Measurements from ENCODE around the gene POR. TPM values are rescaled to one million over a fixed set of nuclear protein-coding genes. Genes with fewer than 3 reads are reported as not detected.
"Not testable (repeated sequence)": the region's sequence is repeated elsewhere in the genome, so short reads cannot be mapped to it uniquely, and the experiment has no call there.

POR gene
- total RNA-seq, 2 donors from 2014 or later = 88.0 to 136 TPM

DNA sequence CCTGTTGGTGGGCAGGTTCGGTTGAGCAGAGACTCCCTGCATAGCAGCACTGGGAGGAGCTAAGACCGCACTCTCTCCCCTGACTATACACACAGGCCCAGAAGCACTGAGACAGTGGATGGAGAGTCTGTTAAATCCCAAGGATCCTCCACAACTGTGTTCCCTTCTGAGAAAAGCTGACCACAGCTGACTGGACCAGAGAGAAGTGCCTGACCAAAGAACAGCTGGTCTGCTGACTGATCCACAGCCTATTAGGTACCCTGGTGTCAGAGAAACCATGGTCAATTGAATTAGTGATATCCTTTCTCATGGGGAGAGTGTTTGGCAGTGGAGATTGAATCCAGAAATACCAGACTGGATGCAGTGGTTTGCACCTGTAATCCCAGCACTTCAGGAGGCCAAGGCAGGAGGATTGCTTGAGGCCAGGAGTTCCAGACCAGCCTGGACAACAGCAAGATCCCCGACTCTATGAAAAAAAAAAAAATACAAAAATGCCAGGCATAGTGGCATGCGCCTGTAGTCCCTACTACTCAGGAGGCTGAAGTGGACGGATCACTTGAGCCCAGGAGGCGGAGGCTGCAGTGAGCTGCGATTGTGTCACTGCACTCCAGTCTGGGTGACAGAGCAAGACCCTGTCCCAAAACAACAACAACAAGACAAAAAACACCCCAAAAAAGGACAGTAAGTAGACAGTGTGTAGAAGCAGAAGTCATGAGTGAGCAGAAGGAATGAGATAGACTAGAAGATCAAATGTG, 107.2 kb downstream of the POR start:
- Histone ChIP-seq H3K27ac (no peak overlapping the region), H3K9me3 (no peaks in the 10 kb centered on the region), H3K27me3 (replicated peaks; ENCODE audit: insufficient read depth) (no peaks in the 10 kb centered on the region), H3K36me3 (no peaks in the 10 kb centered on the region), H3K4me1 (replicated peaks) (no peaks in the 10 kb centered on the region), H3K4me3 (no peak overlapping the region)
- TF ChIP-seq, protein P1, sequence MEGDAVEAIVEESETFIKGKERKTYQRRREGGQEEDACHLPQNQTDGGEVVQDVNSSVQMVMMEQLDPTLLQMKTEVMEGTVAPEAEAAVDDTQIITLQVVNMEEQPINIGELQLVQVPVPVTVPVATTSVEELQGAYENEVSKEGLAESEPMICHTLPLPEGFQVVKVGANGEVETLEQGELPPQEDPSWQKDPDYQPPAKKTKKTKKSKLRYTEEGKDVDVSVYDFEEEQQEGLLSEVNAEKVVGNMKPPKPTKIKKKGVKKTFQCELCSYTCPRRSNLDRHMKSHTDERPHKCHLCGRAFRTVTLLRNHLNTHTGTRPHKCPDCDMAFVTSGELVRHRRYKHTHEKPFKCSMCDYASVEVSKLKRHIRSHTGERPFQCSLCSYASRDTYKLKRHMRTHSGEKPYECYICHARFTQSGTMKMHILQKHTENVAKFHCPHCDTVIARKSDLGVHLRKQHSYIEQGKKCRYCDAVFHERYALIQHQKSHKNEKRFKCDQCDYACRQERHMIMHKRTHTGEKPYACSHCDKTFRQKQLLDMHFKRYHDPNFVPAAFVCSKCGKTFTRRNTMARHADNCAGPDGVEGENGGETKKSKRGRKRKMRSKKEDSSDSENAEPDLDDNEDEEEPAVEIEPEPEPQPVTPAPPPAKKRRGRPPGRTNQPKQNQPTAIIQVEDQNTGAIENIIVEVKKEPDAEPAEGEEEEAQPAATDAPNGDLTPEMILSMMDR (IDR thresholded peaks at IDR 0.05) = no peak
- TF ChIP-seq POLR2A (IDR thresholded peaks at IDR 0.05) (no peak), POLR2AphosphoS5 (IDR thresholded peaks at IDR 0.05) (no peak)
- intact Hi-C loops (cut with DNase I) = no loop called here
- WGBS = 97% methylated on average over 7 of the region's 7 CpGs
- no peak for DNase-seq (ENCODE audit: low spot score)

DNA sequence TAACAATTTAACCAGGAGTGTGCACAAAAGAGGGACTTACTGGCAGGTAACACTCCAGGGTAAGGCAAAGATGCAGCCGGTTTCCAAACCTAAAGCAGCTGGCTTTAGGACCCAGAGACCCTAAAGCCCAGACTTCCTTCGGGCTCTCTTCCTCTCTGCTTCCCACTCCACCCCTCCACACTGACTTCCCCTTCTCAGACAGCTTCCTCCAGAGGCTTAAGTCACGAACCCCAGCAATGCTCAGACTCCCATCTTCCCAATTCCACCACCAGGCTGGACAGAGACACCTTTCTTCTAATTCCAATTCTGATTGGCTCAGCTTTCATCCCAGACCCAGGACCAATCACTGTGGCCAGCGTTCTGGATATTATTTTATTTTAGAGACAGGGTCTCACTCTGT, 108.0 kb downstream of the POR start:
- H3K27ac ChIP-seq = no peak overlapping the region
- no peaks in the 10 kb centered on the region for H3K4me1 ChIP-seq (replicated peaks)
- H3K36me3 ChIP-seq = no peaks in the 10 kb centered on the region
- no peak for DNase-seq (ENCODE audit: low spot score)
- 53% methylated on average over 4 of the region's 4 CpGs for WGBS
- H3K9me3 ChIP-seq = no peaks in the 10 kb centered on the region
- no peaks in the 10 kb centered on the region for H3K27me3 ChIP-seq (replicated peaks; ENCODE audit: insufficient read depth)
- intact Hi-C loops (cut with DNase I) = no loop called here
- no peak overlapping the region for H3K4me3 ChIP-seq
- TF ChIP-seq POLR2A (IDR thresholded peaks at IDR 0.05) (no peak), POLR2AphosphoS5 (IDR thresholded peaks at IDR 0.05) (no peak)
- TF ChIP-seq, protein P1 (IDR thresholded peaks at IDR 0.05) = no peak

DNA sequence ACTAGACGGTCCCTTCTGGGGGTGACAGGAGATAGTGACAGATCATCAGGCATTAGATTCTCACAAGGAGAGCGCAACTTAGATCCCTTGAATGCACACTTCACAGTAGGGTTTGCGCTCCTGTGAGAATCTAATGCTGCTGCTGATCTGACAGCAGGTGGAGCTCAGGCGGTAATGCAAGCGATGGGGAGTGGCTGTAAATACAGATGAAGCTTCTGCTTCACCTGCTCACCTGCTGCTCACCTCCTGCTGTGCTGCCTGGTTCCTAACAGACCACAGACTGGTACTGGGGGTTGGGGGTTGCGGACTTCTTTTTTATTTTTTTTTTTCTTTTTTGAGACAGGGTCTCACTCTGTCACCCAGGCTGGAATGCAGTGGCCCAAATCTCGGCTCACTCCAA, 114.7 kb downstream of the POR start:
- intact Hi-C loops (cut with DNase I); H3K27me3 ChIP-seq (replicated peaks; ENCODE audit: insufficient read depth); H3K9me3 ChIP-seq; H3K4me3 ChIP-seq; H3K4me1 ChIP-seq (replicated peaks); H3K27ac ChIP-seq; DNase-seq (ENCODE audit: low spot score); H3K36me3 ChIP-seq: not testable (repeated sequence)
- 88% methylated on average over 7 of the region's 7 CpGs for WGBS

DNA sequence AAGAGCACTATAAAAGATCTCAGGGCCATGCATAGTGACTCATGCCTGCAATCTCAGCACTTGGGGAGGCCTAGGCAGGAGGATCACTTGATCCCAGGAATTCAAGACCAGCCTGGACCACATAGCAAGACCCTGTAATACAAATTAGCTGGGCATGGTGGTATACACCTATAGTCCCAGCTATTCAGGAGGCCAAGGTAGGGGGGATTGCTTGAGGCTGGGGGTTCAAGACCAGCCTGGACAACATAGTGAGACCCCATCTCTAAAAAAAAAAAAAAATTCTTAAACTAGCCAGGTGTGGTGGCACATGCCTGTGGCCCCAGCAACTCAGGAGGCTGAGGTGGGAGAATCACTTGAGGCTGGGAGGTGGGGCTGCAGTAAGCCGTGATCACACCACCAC, 117.0 kb downstream of the POR start:
- H3K27ac ChIP-seq = no peak overlapping the region
- WGBS = 96% methylated on average over 1 of the region's 1 CpG

More for the DNA sequence above, 117.0 kb downstream of the POR start:
- intact Hi-C loops (cut with DNase I) = no loop called here
- DNase-seq (ENCODE audit: low spot score) = no peak
- Histone ChIP-seq H3K4me1 (replicated peaks) (no peaks in the 10 kb centered on the region), H3K4me3 (no peak overlapping the region), H3K36me3 (no peaks in the 10 kb centered on the region), H3K9me3 (no peaks in the 10 kb centered on the region), H3K27me3 (replicated peaks; ENCODE audit: insufficient read depth) (no peaks in the 10 kb centered on the region)
- TF ChIP-seq POLR2A (IDR thresholded peaks at IDR 0.05) (no peak), POLR2AphosphoS5 (IDR thresholded peaks at IDR 0.05) (no peak)
- TF ChIP-seq, protein P1 (IDR thresholded peaks at IDR 0.05) = no peak

Small RNAs within 50 kb of the gene (microRNA-seq; reads per million reads assigned to microRNA genes)
- gene MIR4651 = not detected

Small RNAs within 50 kb of the gene (small RNA-seq; reads per million reads assigned to genes)
- gene SNORA14A = 3.6 to 7.3 reads per million in 2 donors

Other genes with a start within 250 kb of the POR start
- 10 to 100 TPM in 1 of 2 donors, 1 to 10 TPM in 1; 9.8 to 40.8 TPM for gene HIP1, start 176.2 kb upstream of the POR start, total RNA-seq
- not detected for gene CCL26, start 142.9 kb upstream of the POR start, total RNA-seq
- not detected for gene CCL24, start 101.3 kb upstream of the POR start, total RNA-seq
- 100 to 1,000 TPM; 101 to 130 TPM for gene RHBDD2, start 36.1 kb upstream of the POR start, total RNA-seq
- gene TMEM120A, start 79.4 kb downstream of the POR start, total RNA-seq = 10 to 100 TPM; 20.2 to 40.8 TPM
- gene STYXL1, start 132.8 kb downstream of the POR start, total RNA-seq = 10 to 100 TPM; 29.8 to 94.5 TPM
- gene MDH2, start 133.0 kb downstream of the POR start, total RNA-seq = 100 to 1,000 TPM; 116 to 117 TPM